BLaER1 treated with 17β-estradiol and CSF1 and Interleukin-3, amounts not matched to agents 10 nM and 100 nM (cell line): ENCODE measurements around the gene NHS.
A peak's percentile ranks its signal among the peaks of the same experiment; 100 is the strongest.

Experiments used
- H3K27ac ChIP-seq, 11 experiments: shearing (Covaris generic); formaldehyde crosslinking; 2 replicates each; pipeline ENCODE4 v1.8.1; 2022
- H3K27me3 ChIP-seq, 11 experiments: shearing (Covaris generic); formaldehyde crosslinking; 2 replicates each; pipeline ENCODE4 v1.8.1; 2022
- H3K36me3 ChIP-seq, 11 experiments: shearing (Covaris generic); formaldehyde crosslinking; 2 replicates each; pipeline ENCODE4 v1.8.1; 2022
- H3K4me1 ChIP-seq, 10 experiments: shearing (Covaris generic); formaldehyde crosslinking; 2 replicates each; pipeline ENCODE4 v1.8.1; 2022
- H3K4me2 ChIP-seq, 11 experiments: shearing (Covaris generic); formaldehyde crosslinking; 2 replicates each; pipeline ENCODE4 v1.8.1; 2022
- H3K4me3 ChIP-seq, 10 experiments: shearing (Covaris generic); formaldehyde crosslinking; 2 replicates each; pipeline ENCODE4 v1.8.1; 2022
- H3K9ac ChIP-seq, 11 experiments: shearing (Covaris generic); formaldehyde crosslinking; 2 replicates each; pipeline ENCODE4 v1.8.1; 2022
- H3K9me3 ChIP-seq, 11 experiments: shearing (Covaris generic); formaldehyde crosslinking; replicated peaks in 1 of 11; 2 replicates each; pipeline ENCODE4 v1.8.1; 2022
- H4K20me1 ChIP-seq, 11 experiments: shearing (Covaris generic); formaldehyde crosslinking; 2 replicates each; pipeline ENCODE4 v1.8.1; 2022
- Cebpa-rat ChIP-seq, 11 experiments: shearing (Covaris generic); IDR thresholded peaks; 2 replicates each; pipeline ENCODE4 v1.8.1; 2022

Gene NHS

GRCh38 chrX:17374619-17375366 is at the start of gene NHS:
Gene NHS (plus strand): TSS chrX:17375200. CDS start chrX:17375758, 558 bp downstream.
- H3K4me3 ChIP-seq: peak within 1 kb of the TSS in 8 of 10 experiments; percentile 23 to 56 (median 38); a peak in 12 of 20 replicates
- peak within 1 kb of the TSS; percentile 14 to 81 (median 50); a peak in 21 of 22 replicates for H3K4me2 ChIP-seq
- H3K4me1 ChIP-seq: peaks cover 0 to 13% (median 2%) of the 10 kb centered on the region in 10 experiments; a peak in 8 of 20 replicates
- peaks cover 90 to 100% (median 98%) of the 10 kb centered on the region in 11 experiments for H3K27me3 ChIP-seq
- H3K27ac ChIP-seq: no peak within 1 kb of the TSS
- H3K9ac ChIP-seq: no peak within 1 kb of the TSS
- no peak for TF ChIP-seq Cebpa-rat (IDR thresholded peaks at IDR 0.05)
- no peaks in the 10 kb centered on the region for H3K36me3 ChIP-seq
- peaks cover 22 to 35% (median 24%) of the 10 kb centered on the region in 11 experiments; a peak in 21 of 22 replicates for H3K9me3 ChIP-seq
- H4K20me1 ChIP-seq: no peaks in the 10 kb centered on the region; a peak in 3 of 22 replicates

GRCh38 chrX:17328837-17329236 is 46.2 kb upstream of the NHS start:
- Histone ChIP-seq H4K20me1 (no peaks in the 10 kb centered on the region), H3K9ac (no peak overlapping the region), H3K4me2 (no peak overlapping the region), H3K27me3 (peaks cover 77 to 99% (median 94%) of the 10 kb centered on the region in 11 experiments), H3K36me3 (no peaks in the 10 kb centered on the region), H3K4me1 (no peaks in the 10 kb centered on the region), H3K4me3 (no peak overlapping the region), H3K9me3 (peaks cover 0 to 9% (median 0%) of the 10 kb centered on the region in 11 experiments; a peak in 1 of 22 replicates), H3K27ac (no peak overlapping the region)
- TF ChIP-seq Cebpa-rat (IDR thresholded peaks at IDR 0.05): no peak

- H3K27ac ChIP-seq: no peak overlapping the region
- TF ChIP-seq Cebpa-rat (IDR thresholded peaks at IDR 0.05): no peak
Observed at GRCh38 chrX:17336377-17336776, 38.6 kb upstream of the NHS start.

GRCh38 chrX:17355976-17356375 is 19.0 kb upstream of the NHS start:
- Histone ChIP-seq H3K36me3 (no peaks in the 10 kb centered on the region), H3K9ac (no peak overlapping the region), H3K27me3 (peaks cover 76 to 94% (median 88%) of the 10 kb centered on the region in 11 experiments), H4K20me1 (peaks cover 0 to 4% (median 0%) of the 10 kb centered on the region in 11 experiments; a peak in 1 of 22 replicates), H3K4me2 (no peak overlapping the region), H3K4me1 (no peaks in the 10 kb centered on the region), H3K4me3 (no peak overlapping the region), H3K27ac (no peak overlapping the region), H3K9me3 (peaks cover 11 to 23% (median 17%) of the 10 kb centered on the region in 11 experiments; a peak in 20 of 22 replicates)
- no peak for TF ChIP-seq Cebpa-rat (IDR thresholded peaks at IDR 0.05)

More at GRCh38 chrX:17336377-17336776, 38.6 kb upstream of the NHS start:
- H3K4me1 ChIP-seq: no peaks in the 10 kb centered on the region
- no peaks in the 10 kb centered on the region for H3K36me3 ChIP-seq
- H4K20me1 ChIP-seq: peaks cover 0 to 3% (median 0%) of the 10 kb centered on the region in 11 experiments; a peak in 1 of 22 replicates
- peaks cover 74 to 100% (median 98%) of the 10 kb centered on the region in 11 experiments for H3K27me3 ChIP-seq
- H3K4me3 ChIP-seq: no peak overlapping the region
- no peak overlapping the region for H3K9ac ChIP-seq
- no peak overlapping the region for H3K4me2 ChIP-seq
- no peaks in the 10 kb centered on the region for H3K9me3 ChIP-seq

GRCh38 chrX:17359500-17359899 is 15.5 kb upstream of the NHS start:
- H3K36me3 ChIP-seq: no peaks in the 10 kb centered on the region
- no peaks in the 10 kb centered on the region for H3K9me3 ChIP-seq
- peaks cover 58 to 95% (median 78%) of the 10 kb centered on the region in 11 experiments for H3K27me3 ChIP-seq
- H3K4me3 ChIP-seq: no peak overlapping the region
- TF ChIP-seq Cebpa-rat (IDR thresholded peaks at IDR 0.05): no peak
- H3K9ac ChIP-seq: no peak overlapping the region
- H3K27ac ChIP-seq: no peak overlapping the region
- H4K20me1 ChIP-seq: peaks cover 0 to 4% (median 0%) of the 10 kb centered on the region in 11 experiments; a peak in 1 of 22 replicates
- H3K4me1 ChIP-seq: no peaks in the 10 kb centered on the region
- H3K4me2 ChIP-seq: no peak overlapping the region

- no peaks in the 10 kb centered on the region for H3K9me3 ChIP-seq
- no peak overlapping the region for H3K4me3 ChIP-seq
- no peaks in the 10 kb centered on the region; a peak in 1 of 22 replicates for H4K20me1 ChIP-seq
- H3K36me3 ChIP-seq: no peaks in the 10 kb centered on the region
- peaks cover 52 to 90% (median 73%) of the 10 kb centered on the region in 11 experiments for H3K27me3 ChIP-seq
- TF ChIP-seq Cebpa-rat (IDR thresholded peaks at IDR 0.05): no peak
- H3K9ac ChIP-seq: no peak overlapping the region
- no peak overlapping the region for H3K4me2 ChIP-seq
- no peaks in the 10 kb centered on the region for H3K4me1 ChIP-seq
- H3K27ac ChIP-seq: no peak overlapping the region
Observed at GRCh38 chrX:17361620-17362019, 13.4 kb upstream of the NHS start.

- no peak for TF ChIP-seq Cebpa-rat (IDR thresholded peaks at IDR 0.05)
- Histone ChIP-seq H3K9me3 (no peaks in the 10 kb centered on the region), H3K9ac (no peak overlapping the region), H3K4me2 (no peak overlapping the region), H3K4me3 (no peak overlapping the region), H3K36me3 (no peaks in the 10 kb centered on the region), H4K20me1 (no peaks in the 10 kb centered on the region), H3K27me3 (peaks cover 84 to 96% (median 94%) of the 10 kb centered on the region in 11 experiments), H3K4me1 (peaks cover 0 to 11% (median 4%) of the 10 kb centered on the region in 10 experiments; a peak in 6 of 20 replicates), H3K27ac (no peak overlapping the region)
Observed at GRCh38 chrX:17368002-17368401, 7.0 kb upstream of the NHS start.

- H3K4me1 ChIP-seq: peaks cover 0 to 11% (median 4%) of the 10 kb centered on the region in 10 experiments; a peak in 6 of 20 replicates
Observed at GRCh38 chrX:17369309-17369708, 5.7 kb upstream of the NHS start.

GRCh38 chrX:17370191-17370590 is 4.8 kb upstream of the NHS start:
- Histone ChIP-seq H4K20me1 (no peaks in the 10 kb centered on the region; a peak in 1 of 22 replicates), H3K4me3 (no peak overlapping the region), H3K27ac (no peak overlapping the region), H3K4me2 (peak overlapping the region in 3 of 11 experiments; percentile 10 to 25 (median 23); a peak in 2 of 22 replicates), H3K9me3 (no peaks in the 10 kb centered on the region), H3K27me3 (peaks cover 85 to 96% (median 94%) of the 10 kb centered on the region in 11 experiments), H3K36me3 (no peaks in the 10 kb centered on the region), H3K4me1 (peaks cover 0 to 11% (median 4%) of the 10 kb centered on the region in 10 experiments; a peak in 6 of 20 replicates), H3K9ac (no peak overlapping the region)
- no peak for TF ChIP-seq Cebpa-rat (IDR thresholded peaks at IDR 0.05)

More at GRCh38 chrX:17369309-17369708, 5.7 kb upstream of the NHS start:
- Histone ChIP-seq H3K9ac (no peak overlapping the region), H3K4me2 (peak overlapping the region in 5 of 11 experiments; percentile 16 to 39 (median 25); a peak in 4 of 22 replicates), H3K4me3 (no peak overlapping the region), H4K20me1 (no peaks in the 10 kb centered on the region; a peak in 1 of 22 replicates), H3K9me3 (no peaks in the 10 kb centered on the region), H3K27ac (no peak overlapping the region), H3K27me3 (peaks cover 85 to 96% (median 94%) of the 10 kb centered on the region in 11 experiments), H3K36me3 (no peaks in the 10 kb centered on the region)
- TF ChIP-seq Cebpa-rat (IDR thresholded peaks at IDR 0.05): no peak
